SU-DHL-6 (cell line): ENCODE measurements around the gene SUN1.

Experiments used
- H2AFZ ChIP-seq: fragments of 200-600 bp; sonication (generic); 2 replicates; pipeline ENCODE4 v1.6.1; 2014; ENCODE audit warnings: low read depth, mild to moderate bottlenecking, moderate library complexity, mixed read lengths, antibody characterized with exemption, low read length; ENCODE audit not compliant: severe bottlenecking
- H3F3A ChIP-seq: fragments of 200-600 bp; shearing (Covaris generic); 2 replicates; pipeline ENCODE4 v1.6.0; 2016; ENCODE audit warnings: antibody characterized with exemption, mild to moderate bottlenecking; ENCODE audit not compliant: insufficient read depth
- H3K27ac ChIP-seq: fragments of 200-600 bp; sonication (generic); 2 replicates; pipeline ENCODE4 v1.5.1; 2016; ENCODE audit warnings: low read depth, mild to moderate bottlenecking, low read length, moderate library complexity, mixed read lengths
- H3K27me3 ChIP-seq: fragments of 200-600 bp; sonication (generic), shearing (Covaris generic); 2 replicates; pipeline ENCODE4 v1.6.0; 2014; ENCODE audit warnings: mild to moderate bottlenecking, low read length
- H3K36me3 ChIP-seq: fragments of 200-600 bp; sonication (generic); 2 replicates; pipeline ENCODE4 v1.6.1; 2014; ENCODE audit warnings: mild to moderate bottlenecking, low read length, mixed read lengths
- H3K4me2 ChIP-seq: fragments of 300-600, 200-600 bp; shearing (Covaris generic), sonication (generic); 2 replicates; pipeline ENCODE4 v1.6.0; 2014; ENCODE audit warnings: low read length, low read depth, mild to moderate bottlenecking; ENCODE audit not compliant: poor library complexity, severe bottlenecking
- H3K4me3 ChIP-seq: fragments of 200-600 bp; sonication (generic); 2 replicates; pipeline ENCODE4 v1.5.1; 2014; ENCODE audit warnings: antibody characterized with exemption, low read length, mild to moderate bottlenecking, mixed read lengths; ENCODE audit not compliant: insufficient read depth, poor library complexity, severe bottlenecking
- H3K79me2 ChIP-seq: fragments of 200-600 bp; sonication (generic); 2 replicates; pipeline ENCODE4 v1.6.1; 2014; ENCODE audit warnings: mild to moderate bottlenecking, low read length, moderate library complexity; ENCODE audit not compliant: insufficient read depth
- H3K9ac ChIP-seq: fragments of 200-600 bp; sonication (generic); 2 replicates; pipeline ENCODE4 v1.7.0; 2014; ENCODE audit warnings: mild to moderate bottlenecking, low read length
- H3K9me2 ChIP-seq: fragments of 200-600 bp; sonication (generic); replicated peaks from 2 replicates; pipeline ENCODE4 v1.6.1; 2014; ENCODE audit warnings: low read length; ENCODE audit not compliant: insufficient read depth
- H3K9me3 ChIP-seq: fragments of 200-600 bp; sonication (generic); 2 replicates; pipeline ENCODE4 v1.6.1; 2014; ENCODE audit warnings: low read length, mixed read lengths; ENCODE audit not compliant: insufficient read depth
- H4K20me1 ChIP-seq: fragments of 200-600 bp; sonication (generic); 2 replicates; pipeline ENCODE4 v1.6.1; 2014; ENCODE audit warnings: low read depth, mild to moderate bottlenecking, antibody characterized with exemption, low read length, moderate library complexity, mixed read lengths
- CTCF ChIP-seq: fragments of 200-600 bp; sonication (generic); IDR thresholded peaks from one replicate; pipeline ENCODE4 v1.5.1; 2017; ENCODE audit warnings: antibody characterized with exemption, mild to moderate bottlenecking, low read length, moderate library complexity; ENCODE audit not compliant: insufficient read depth, poor library complexity, severe bottlenecking
- EZH2phosphoT487 ChIP-seq: fragments of 200-600 bp; sonication (generic), shearing (Covaris generic); conservative IDR thresholded peaks from 2 replicates; pipeline ENCODE4 v1.6.1; 2018; ENCODE audit warnings: mild to moderate bottlenecking, antibody characterized with exemption, low read length, moderate library complexity, mixed read lengths

The SUN1 gene

DNA sequence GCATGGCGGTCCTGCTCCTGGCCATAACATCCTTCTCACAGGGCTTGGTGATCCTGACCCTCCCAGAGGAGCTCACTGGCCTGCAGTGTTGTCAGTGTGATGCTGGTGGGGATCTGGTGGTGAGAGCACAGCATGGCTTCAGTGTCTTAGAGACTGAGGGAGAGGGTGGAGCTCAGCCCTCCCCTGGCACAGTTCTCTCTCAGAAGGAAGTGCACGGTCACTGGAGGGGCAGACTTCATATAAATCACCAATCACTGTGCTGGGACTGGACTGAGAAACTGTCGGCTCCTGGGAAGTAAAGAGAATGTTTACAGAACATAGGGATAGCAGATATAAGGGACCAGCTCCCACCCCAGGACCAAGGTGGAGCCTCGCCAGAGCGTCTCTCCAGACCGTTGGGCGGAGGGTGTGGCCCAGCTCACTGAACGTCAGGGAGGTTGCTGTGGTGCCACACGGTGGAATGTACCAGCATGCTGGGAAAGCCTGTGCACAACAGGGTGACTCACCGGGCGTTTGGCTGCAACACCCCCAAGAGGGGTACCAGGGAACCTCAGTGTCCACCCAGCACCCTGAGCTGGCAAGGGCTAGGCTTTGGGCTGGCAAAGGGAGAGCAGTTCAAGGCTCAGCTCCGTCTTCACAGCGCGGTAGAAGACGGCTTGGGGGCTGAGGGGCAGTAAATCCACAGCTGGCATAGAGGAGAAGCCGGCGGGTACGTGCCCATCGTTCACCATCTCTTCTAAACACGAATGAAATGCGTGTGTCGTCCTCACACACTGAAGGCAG lies 35.3 kb downstream of the SUN1 start:
- H3K27me3 ChIP-seq, result no peaks in the 10 kb centered on the region
- no peaks in the 10 kb centered on the region for H3F3A ChIP-seq
- H3K27ac ChIP-seq, result no peak overlapping the region
- H3K9me2 ChIP-seq, result no peaks in the 10 kb centered on the region
- no peak overlapping the region for H2AFZ ChIP-seq
- no peak overlapping the region for H3K9ac ChIP-seq
- no peaks in the 10 kb centered on the region for H4K20me1 ChIP-seq
- no peak overlapping the region for H3K4me2 ChIP-seq
- TF ChIP-seq CTCF (no peak), EZH2phosphoT487 (no peak)
- peaks cover under 1% of the 10 kb centered on the region; the same call in 1 of the 2 replicates for H3K36me3 ChIP-seq
- no peaks in the 10 kb centered on the region for H3K9me3 ChIP-seq
- no peak overlapping the region for H3K4me3 ChIP-seq
- no peaks in the 10 kb centered on the region for H3K79me2 ChIP-seq

DNA sequence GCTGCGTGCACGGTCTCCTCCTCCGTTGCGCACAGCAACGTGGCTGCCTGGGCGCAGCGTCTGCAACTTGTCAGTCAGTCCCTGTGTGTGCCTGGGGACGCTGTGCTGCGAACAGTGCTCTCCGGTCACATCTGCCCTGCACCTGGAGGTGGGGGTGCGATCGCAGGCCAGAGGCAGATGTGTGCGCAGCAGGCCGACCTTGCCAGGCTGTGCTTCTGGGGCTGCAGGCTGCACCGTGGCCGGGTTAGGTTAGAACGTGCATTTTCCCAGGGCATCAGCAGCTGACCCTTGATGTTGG lies 35.9 kb downstream of the SUN1 start:
- no peak overlapping the region for H3K9ac ChIP-seq
- H3K4me2 ChIP-seq, result no peak overlapping the region
- no peaks in the 10 kb centered on the region for H3K9me2 ChIP-seq
- no peaks in the 10 kb centered on the region for H3K79me2 ChIP-seq
- H3K4me3 ChIP-seq, result no peak overlapping the region
- no peaks in the 10 kb centered on the region for H3K36me3 ChIP-seq
- H3K27ac ChIP-seq, result no peak overlapping the region
- no peak for TF ChIP-seq CTCF
- no peak for TF ChIP-seq EZH2phosphoT487
- H3K9me3 ChIP-seq, result no peaks in the 10 kb centered on the region
- H2AFZ ChIP-seq, result no peak overlapping the region
- H3K27me3 ChIP-seq, result no peaks in the 10 kb centered on the region
- H3F3A ChIP-seq, result no peaks in the 10 kb centered on the region
- no peaks in the 10 kb centered on the region for H4K20me1 ChIP-seq

- Histone ChIP-seq H3K36me3 (no peaks in the 10 kb centered on the region; the same call in 1 of the 2 replicates), H4K20me1 (no peaks in the 10 kb centered on the region)
These were observed 37.1 kb downstream of the SUN1 start for GRCh38 chr7:869348-869747.

More at GRCh38 chr7:869348-869747, 37.1 kb downstream of the SUN1 start:
- H3K27ac ChIP-seq, result no peak overlapping the region
- H3K9me2 ChIP-seq, result no peaks in the 10 kb centered on the region
- no peaks in the 10 kb centered on the region for H3K27me3 ChIP-seq
- H3K79me2 ChIP-seq, result no peaks in the 10 kb centered on the region
- H3K9ac ChIP-seq, result no peak overlapping the region
- TF ChIP-seq EZH2phosphoT487 (no peak), CTCF (no peak)
- no peak overlapping the region for H3K4me2 ChIP-seq
- H3F3A ChIP-seq, result peaks cover 9% of the 10 kb centered on the region
- no peaks in the 10 kb centered on the region for H3K9me3 ChIP-seq
- no peak overlapping the region for H2AFZ ChIP-seq
- H3K4me3 ChIP-seq, result no peak overlapping the region
